IMR-90 (cell line): Measurements from ENCODE around the gene SLC25A34. TPM values are rescaled to one million over a fixed set of nuclear protein-coding genes. Genes with fewer than 3 reads are reported as not detected.

ENCODE experiments used
- ATAC-seq: fragments of 200-7000 bp; cut with Tn5 transposase; 2 replicates; pipeline ENCODE4 v1.9.1; 2020; ENCODE audit warnings: low read depth, mild to moderate bottlenecking, moderate library complexity
- BruUV-seq: library from RNA; stranded (reverse); fragments of 400-500 nt; replicated peaks from 2 replicates; lab custom pipeline; 2021; lab: Mats Ljungman, UMichigan
- CTCF ChIA-PET: fragments of 300-600 bp; formaldehyde crosslinking; extraction: SDS; loops from one replicate; lab custom pipeline; 2021; ENCODE audit warnings: antibody characterized with exemption; lab: Yijun Ruan, JAX
- POLR2A ChIA-PET: fragments of 300-600 bp; sonication (Branson Sonifier 250); formaldehyde crosslinking; loops from one replicate; lab custom pipeline; 2022; ENCODE audit warnings: antibody characterized with exemption; ENCODE audit not compliant: unreplicated experiment; lab: Charles Lee
- DNase-seq: peaks from one replicate; pipeline ENCODE4 v3.0.0; 2013
- H2AFZ ChIP-seq: replicated peaks from 2 replicates; pipeline ENCODE3; 2013; ENCODE audit warnings: low read length, mild to moderate bottlenecking; ENCODE audit not compliant: poor library complexity
- H2AK5ac ChIP-seq: 2 replicates; pipeline ENCODE4 v1.6.1; 2013; ENCODE audit warnings: low read depth, low read length, inconsistent platforms
- H2AK9ac ChIP-seq: replicated peaks from 2 replicates; pipeline ENCODE3; 2013; ENCODE audit warnings: mild to moderate bottlenecking, low read depth, low read length, moderate library complexity; ENCODE audit not compliant: poor library complexity
- H2BK120ac ChIP-seq: 2 replicates; pipeline ENCODE4 v1.6.1; 2013; ENCODE audit warnings: low read depth, low read length, inconsistent platforms
- H2BK15ac ChIP-seq: 3 replicates; pipeline ENCODE4 v1.6.1; 2013; ENCODE audit warnings: low read depth, low read length, inconsistent platforms
- H2BK20ac ChIP-seq: 2 replicates; pipeline ENCODE4 v1.6.1; 2013; ENCODE audit warnings: low read depth, mild to moderate bottlenecking, inconsistent platforms, low read length, moderate library complexity
- H2BK5ac ChIP-seq: 2 replicates; pipeline ENCODE4 v1.6.1; 2013; ENCODE audit warnings: mild to moderate bottlenecking, low read depth, low read length, inconsistent platforms; ENCODE audit not compliant: poor library complexity, severe bottlenecking
- H3K14ac ChIP-seq: replicated peaks from 2 replicates; pipeline ENCODE4 v1.6.1; 2013; ENCODE audit warnings: low read depth, low read length, inconsistent platforms
- H3K18ac ChIP-seq: 2 replicates; pipeline ENCODE4 v1.6.1; 2013; ENCODE audit warnings: low read depth, low read length, control low read depth
- H3K23ac ChIP-seq: 2 replicates; pipeline ENCODE4 v1.6.1; 2013; ENCODE audit warnings: low read depth, low read length, inconsistent platforms
- H3K27ac ChIP-seq: 2 replicates; pipeline ENCODE4 v1.5.1; 2013; ENCODE audit warnings: mild to moderate bottlenecking, control low read depth, low read length; ENCODE audit not compliant: insufficient read depth
- H3K27me3 ChIP-seq: 2 replicates; pipeline ENCODE4 v1.6.1; 2013; ENCODE audit warnings: low read length; ENCODE audit not compliant: control insufficient read depth, insufficient read depth
- H3K36me3 ChIP-seq: 2 replicates; pipeline ENCODE4 v1.6.1; 2013; ENCODE audit warnings: low read length, mixed read lengths; ENCODE audit not compliant: control insufficient read depth, insufficient read depth
- H3K4ac ChIP-seq: 2 replicates; pipeline ENCODE4 v1.6.1; 2013; ENCODE audit warnings: low read depth, low read length, inconsistent platforms
- H3K4me1 ChIP-seq: 2 replicates; pipeline ENCODE4 v1.6.1; 2013; ENCODE audit warnings: low read length, mixed read lengths; ENCODE audit not compliant: control insufficient read depth, insufficient read depth
- H3K4me2 ChIP-seq: 2 replicates; pipeline ENCODE4 v1.6.1; 2013; ENCODE audit warnings: low read depth, mild to moderate bottlenecking, control low read depth, low read length, moderate library complexity
- H3K4me3 ChIP-seq: 2 replicates; pipeline ENCODE4 v1.5.1; 2013; ENCODE audit warnings: low read depth, mild to moderate bottlenecking, control low read depth, low read length, moderate library complexity; ENCODE audit not compliant: insufficient read depth
- H3K56ac ChIP-seq: 2 replicates; pipeline ENCODE4 v1.6.1; 2013; ENCODE audit warnings: low read length, inconsistent platforms; ENCODE audit not compliant: insufficient read depth; ENCODE audit errors: extremely low read depth
- H3K79me1 ChIP-seq, 2 experiments: 2 replicates each; pipeline ENCODE4 v1.6.1; 2013; ENCODE audit warnings: low read length in 2 of 2, inconsistent platforms in 1 of 2, low read depth in 1 of 2
- H3K9ac ChIP-seq: 2 replicates; pipeline ENCODE4 v1.6.1; 2013; ENCODE audit warnings: low read depth, low read length, control low read depth
- H3K9me1 ChIP-seq: 2 replicates; pipeline ENCODE4 v1.6.1; 2013; ENCODE audit warnings: low read length, inconsistent platforms; ENCODE audit not compliant: insufficient read depth
- H3K9me3 ChIP-seq: 2 replicates; pipeline ENCODE4 v1.6.1; 2013; ENCODE audit warnings: low read length; ENCODE audit not compliant: control insufficient read depth, insufficient read depth
- H4K20me1 ChIP-seq: 2 replicates; pipeline ENCODE4 v1.6.1; 2013; ENCODE audit warnings: low read length, inconsistent platforms; ENCODE audit not compliant: insufficient read depth
- H4K5ac ChIP-seq: 2 replicates; pipeline ENCODE4 v1.6.1; 2013; ENCODE audit warnings: mild to moderate bottlenecking, low read depth, low read length, control low read depth
- H4K8ac ChIP-seq, 2 experiments: 2 replicates each; pipeline ENCODE4 v1.6.1; 2013; ENCODE audit warnings: low read depth in 2 of 2, low read length in 2 of 2, control low read depth in 1 of 2, inconsistent platforms in 1 of 2
- H4K91ac ChIP-seq: 2 replicates; pipeline ENCODE4 v1.6.1; 2013; ENCODE audit warnings: low read depth, low read length, inconsistent platforms; ENCODE audit not compliant: insufficient read depth
- BHLHE40 ChIP-seq: fragments of 150-350 bp; IDR thresholded peaks from 2 replicates; pipeline ENCODE4 v1.6.1; 2016; ENCODE audit warnings: mild to moderate bottlenecking, low read depth, low read length
- MAFK ChIP-seq: IDR thresholded peaks from 2 replicates; pipeline ENCODE4 v1.6.1; 2012; ENCODE audit warnings: low read depth, low read length, improper control_type of control experiment
- SMC3 ChIP-seq: fragments of 150-350 bp; IDR thresholded peaks from 2 replicates; pipeline ENCODE4 v1.6.1; 2016; ENCODE audit warnings: low read depth, mild to moderate bottlenecking, antibody characterized with exemption, low read length, moderate library complexity
- WGBS, 2 experiments: methylation state at CpG; one replicate each; pipeline versions ENCODE4 v1.1.5 to v1.1.7; 2013; ENCODE audit warnings: missing lambda C conversion rate in 2 of 2; ENCODE audit not compliant: insufficient read length in 1 of 2; ENCODE audit errors: extremely low coverage in 2 of 2; 5-methylcytosine and 5-hydroxymethylcytosine counted together
- dilution Hi-C: fragments of 300-500 bp; cut with HindIII; formaldehyde crosslinking; loops from one replicate; pipeline ENCODE4 v1.14.3; 2018; ENCODE audit warnings: low sequenced_read_pairs; ENCODE audit not compliant: unreplicated experiment
- in situ Hi-C: fragments of 300-500 bp; cut with MboI; formaldehyde crosslinking; loops from 3 replicates; pipeline ENCODE4 v1.14.3; 2019; ENCODE audit warnings: low sequenced_read_pairs, inconsistent platforms, mixed read lengths
- intact Hi-C: fragments of 100-400 bp; cut with micrococcal nuclease; formaldehyde crosslinking; loops from 2 replicates; pipeline ENCODE4 v1.10.0; 2022
- polyA plus RNA-seq, 3 experiments: library from polyadenylated mRNA; depleted of rRNA; stranded (reverse); fragments of >200 nt; gene quantifications; 2 replicates each; pipeline ENCODE4 v1.2.3, GENCODE V29; 2012; ENCODE audit warnings: low replicate concordance in 1 of 3
- total RNA-seq: library from RNA; depleted of rRNA; stranded (reverse); fragments of >200 nt; gene quantifications from 2 replicates; pipeline ENCODE4 v1.2.3, GENCODE V29; 2012

Gene SLC25A34
- total and polyA plus RNA-seq, 2 of the 4 experiments (the other 2 are of a cell fraction), result under 0.01 to 0.72 TPM

DNA sequence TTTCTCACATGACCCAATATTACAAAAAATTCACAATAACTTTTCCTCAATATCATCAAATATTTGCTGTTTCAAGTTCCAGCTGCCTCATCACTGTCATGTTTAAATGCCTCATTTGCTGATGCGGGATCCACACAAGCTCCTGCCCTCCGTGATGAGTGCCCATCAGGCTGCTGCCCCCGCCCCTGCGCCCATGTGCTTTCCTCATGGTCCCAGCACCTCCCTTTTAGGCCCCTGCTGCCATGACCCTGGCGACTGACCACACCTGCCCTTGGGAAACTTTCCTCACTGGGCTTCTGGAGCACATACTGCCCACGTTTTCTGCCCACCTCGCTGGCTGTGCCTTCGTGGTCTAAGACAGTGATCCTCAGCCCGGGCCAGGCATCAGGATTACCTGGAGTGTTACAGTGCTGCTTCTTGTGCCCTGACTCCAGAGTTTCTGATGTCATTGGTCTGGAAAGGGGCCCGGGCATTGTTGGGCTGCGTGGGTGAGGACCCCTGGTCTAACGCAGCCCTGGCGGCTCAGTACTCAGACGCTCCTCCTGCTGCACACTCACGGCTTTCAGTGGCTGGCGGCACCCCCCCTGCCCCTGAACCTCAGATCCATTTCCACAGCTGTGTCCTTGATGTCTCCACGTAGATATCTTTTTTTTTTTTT is 31.4 kb upstream of the SLC25A34 start (continued):
- no peak for TF ChIP-seq SMC3

DNA sequence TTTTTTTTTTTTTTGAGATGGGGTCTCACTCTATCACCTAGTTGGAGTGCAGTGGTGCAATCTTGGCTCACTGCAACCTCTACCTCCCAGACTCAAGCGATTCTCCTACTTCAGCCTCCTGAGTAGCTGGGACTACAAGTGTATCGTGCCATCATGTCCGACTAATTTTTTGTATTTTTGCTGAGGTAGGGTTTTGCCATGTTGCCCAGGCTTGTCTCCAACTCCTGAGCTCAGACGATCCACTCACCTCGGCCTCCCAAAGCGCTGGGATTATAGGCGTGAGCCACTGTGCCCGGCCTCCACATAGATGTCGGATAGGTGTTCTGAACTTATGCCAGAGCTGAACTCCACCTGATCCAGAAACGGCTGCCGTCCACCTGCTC is 30.9 kb upstream of the SLC25A34 start:
- ChIA-PET CTCF (no interaction called here), POLR2A (no interaction called here)
- intact Hi-C loops, result no loop called here
- Histone ChIP-seq H2AK5ac (no peak overlapping the region), H3K9me3 (no peaks in the 10 kb centered on the region), H2BK5ac (no peak overlapping the region), H3K27me3 (no peaks in the 10 kb centered on the region), H2BK15ac (no peak overlapping the region), H3K27ac (no peak overlapping the region), H3K23ac (no peak overlapping the region), H3K36me3 (peaks cover 4% of the 10 kb centered on the region; the same call in 1 of the 2 replicates), H3K9me1 (peaks cover 15% of the 10 kb centered on the region), H4K20me1 (peaks cover 32% of the 10 kb centered on the region), H4K91ac (no peak overlapping the region), H3K4ac (no peak overlapping the region), H3K56ac (no peak overlapping the region), H3K14ac (no peak overlapping the region), H4K8ac (no peak overlapping the region), H2AK9ac (no peak overlapping the region), H3K4me1 (peaks cover 17% of the 10 kb centered on the region; the same call in 1 of the 2 replicates), H3K4me2 (no peak overlapping the region), H2BK20ac (no peak overlapping the region), H3K9ac (no peak overlapping the region), H3K79me1 (peaks cover 51 to 77% of the 10 kb centered on the region in 2 experiments), H4K5ac (no peak overlapping the region), H2AFZ (no peak overlapping the region), H3K4me3 (no peak overlapping the region), H2BK120ac (no peak overlapping the region), H3K18ac (no peak overlapping the region)
- ATAC-seq, result no peak
- in situ Hi-C loops, result no loop called here
- WGBS, 2 experiments, result 90% methylated on average over 8 of the region's 11 CpGs; no CpG with 5 or more reads in 1 of the 2 experiments
- no peak for DNase-seq
- BruUV-seq, result no TSS peak
- dilution Hi-C loops, result no loop called here
- no peak for TF ChIP-seq BHLHE40
- peak; percentile 53 for TF ChIP-seq MAFK
